ENCODE results near the gene SOAT2.
"Not testable (repeated sequence)": the region's sequence is repeated elsewhere in the genome, so short reads cannot be mapped to it uniquely, and the experiment has no call there.

Gene SOAT2

GRCh38 chr12:53105712-53106439 lies 2.6 kb downstream of the SOAT2 start:
- DNase-seq (ENCODE audit: low spot score), result no peak

- DNase-seq (ENCODE audit: low spot score), result no peak
Measured at GRCh38 chr12:53107122-53107521, 3.8 kb downstream of the SOAT2 start.

GRCh38 chr12:53112431-53112830 lies 9.1 kb downstream of the SOAT2 start:
- DNase-seq (ENCODE audit: low spot score), result not testable (repeated sequence)

GRCh38 chr12:53113136-53113705 lies 9.9 kb downstream of the SOAT2 start:
- DNase-seq (ENCODE audit: low spot score), result no peak

GRCh38 chr12:53113951-53114350 lies 10.7 kb downstream of the SOAT2 start:
- no peak for DNase-seq (ENCODE audit: low spot score)

GRCh38 chr12:53115112-53115890 lies 12.0 kb downstream of the SOAT2 start:
- DNase-seq (ENCODE audit: low spot score), result no peak

- no peak for DNase-seq (ENCODE audit: low spot score)
Measured at GRCh38 chr12:53115891-53116648, 12.8 kb downstream of the SOAT2 start.

GRCh38 chr12:53118751-53119300 lies 15.5 kb downstream of the SOAT2 start:
- DNase-seq (ENCODE audit: low spot score), result no peak

GRCh38 chr12:53120685-53121525 lies 17.6 kb downstream of the SOAT2 start:
- no peak for DNase-seq (ENCODE audit: low spot score)

- no peak for DNase-seq (ENCODE audit: low spot score)
Measured at GRCh38 chr12:53122961-53123468, 19.7 kb downstream of the SOAT2 start.

- DNase-seq (ENCODE audit: low spot score), result no peak
Measured at GRCh38 chr12:53123578-53124351, 20.5 kb downstream of the SOAT2 start.

GRCh38 chr12:53124352-53124723 lies 21.1 kb downstream of the SOAT2 start:
- DNase-seq (ENCODE audit: low spot score), result no peak

GRCh38 chr12:53127169-53127568 lies 23.9 kb downstream of the SOAT2 start:
- DNase-seq (ENCODE audit: low spot score), result no peak

GRCh38 chr12:53128780-53129569 lies 25.7 kb downstream of the SOAT2 start:
- DNase-seq (ENCODE audit: low spot score), result no peak

GRCh38 chr12:53131844-53132243 lies 28.6 kb downstream of the SOAT2 start:
- no peak for DNase-seq (ENCODE audit: low spot score)

- no peak for DNase-seq (ENCODE audit: low spot score)
Measured at GRCh38 chr12:53133722-53134121, 30.4 kb downstream of the SOAT2 start.

GRCh38 chr12:53143355-53143754 lies 40.1 kb downstream of the SOAT2 start:
- DNase-seq (ENCODE audit: low spot score), result no peak

GRCh38 chr12:53145383-53146260 lies 42.3 kb downstream of the SOAT2 start:
- no peak for DNase-seq (ENCODE audit: low spot score)

Measured in globus pallidus (tissue), 1 donor.